Hypothalamus (tissue), 51 donors: Measurements from ENCODE around the gene FAM228A.
"Not testable (repeated sequence)": the region's sequence is repeated elsewhere in the genome, so short reads cannot be mapped to it uniquely, and the experiment has no call there.

ENCODE experiments used
- DNase-seq, 51 donors: peaks; one replicate each; lab custom pipeline; 2025; lab: John Stamatoyannopoulos, UW

Gene FAM228A

DNA sequence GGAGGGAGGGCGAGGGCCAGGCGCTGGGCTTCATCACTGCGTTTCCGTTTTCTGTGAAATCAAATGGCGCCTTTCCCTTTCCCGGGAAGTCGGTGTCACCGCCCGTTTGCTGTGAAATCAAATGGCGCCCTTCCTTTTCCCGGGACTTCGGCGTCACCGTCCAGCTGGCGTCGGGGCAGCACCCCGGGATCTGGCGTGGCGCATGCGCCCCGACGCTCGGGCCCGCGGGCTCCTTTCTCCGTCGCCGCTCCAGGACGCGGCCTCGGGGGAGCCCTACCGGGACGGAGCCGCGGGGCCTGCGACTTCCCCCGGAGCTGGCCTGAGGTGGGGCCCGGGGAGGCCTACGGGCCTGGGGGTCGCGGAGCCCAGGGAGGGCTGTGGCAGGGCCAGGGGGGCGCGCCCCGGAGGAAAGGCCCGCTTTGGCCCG is at the start of gene FAM228A:
Gene FAM228A (plus strand): TSS at position 203 of the 427 bp plus-strand sequence. CDS start 428 bp downstream, outside the sequence.
- no peak for DNase-seq

DNA sequence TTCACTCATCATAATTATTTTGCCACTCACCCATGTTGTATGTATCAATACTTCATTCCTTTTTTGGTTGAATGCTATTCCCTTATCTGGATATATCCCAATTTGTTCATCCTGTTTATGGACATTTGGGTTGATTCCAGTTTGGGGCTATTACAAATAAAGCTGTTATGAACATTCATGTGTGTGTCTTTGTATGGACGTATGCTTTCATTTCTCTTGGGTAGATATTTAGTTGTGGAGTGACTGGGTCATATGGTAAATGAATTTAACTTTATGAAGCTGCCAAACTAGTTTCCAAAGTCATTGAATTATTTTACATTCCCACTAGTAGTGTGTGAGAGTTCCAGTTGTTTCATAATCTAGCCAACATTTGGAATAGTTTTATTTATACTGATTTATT is 48.9 kb upstream of the FAM228A start:
- no peak for DNase-seq

DNA sequence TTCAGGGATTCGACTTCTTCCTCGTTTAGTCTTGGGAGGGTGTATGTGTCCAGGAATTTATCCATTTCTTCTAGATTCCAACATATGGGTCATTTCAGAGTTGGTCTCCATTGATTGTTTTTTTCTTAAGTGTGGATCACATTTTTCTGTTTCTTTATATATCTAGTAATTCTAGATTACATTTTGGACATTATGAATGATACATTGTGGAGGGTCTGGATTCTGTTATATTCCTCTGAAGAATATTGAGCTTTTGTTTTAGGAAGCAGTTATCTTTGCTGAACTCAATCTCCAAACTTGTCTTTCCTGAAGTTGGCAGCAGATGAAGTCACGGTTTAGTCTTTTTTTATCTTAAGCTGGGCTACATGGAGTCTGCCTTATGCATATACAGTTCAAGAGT is 42.3 kb upstream of the FAM228A start:
- DNase-seq: no peak

DNA sequence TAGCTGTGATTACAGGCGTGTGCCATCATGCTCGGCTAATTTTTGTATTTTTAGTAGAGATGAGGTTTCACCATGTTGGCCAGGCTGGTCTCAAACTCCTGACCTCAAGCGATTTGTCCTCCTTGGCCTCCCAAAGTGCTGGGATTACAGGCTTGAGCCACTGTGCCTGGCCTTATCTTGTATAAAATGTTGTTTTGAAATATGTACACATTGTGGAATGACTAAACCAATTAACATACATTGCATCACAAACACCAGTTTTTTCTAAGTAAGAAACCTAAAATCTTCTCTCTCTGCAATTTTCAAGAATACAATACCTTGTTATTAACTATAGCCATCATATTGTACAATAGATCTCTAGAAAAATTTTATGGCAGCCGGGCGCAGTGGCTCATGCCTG is 34.5 kb upstream of the FAM228A start:
- DNase-seq: not testable (repeated sequence)

DNA sequence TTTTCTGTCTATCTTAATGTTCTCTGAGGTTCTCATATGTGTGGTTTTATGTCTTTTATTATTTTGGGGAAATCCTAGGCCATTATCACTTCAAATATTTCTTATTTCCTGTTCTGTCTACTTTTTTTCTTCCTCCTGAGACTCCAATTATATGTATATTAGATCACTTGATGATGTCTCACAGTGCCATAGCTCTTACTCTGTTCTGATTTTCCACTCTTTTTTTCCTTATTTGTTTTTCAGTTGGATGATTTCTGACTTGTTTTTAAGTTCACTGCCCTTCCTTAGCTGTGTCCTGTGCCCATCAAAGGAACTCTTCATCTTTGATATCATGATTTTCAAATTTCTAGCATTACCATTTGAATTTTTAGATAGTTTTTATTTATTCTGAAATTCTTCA is 27.5 kb upstream of the FAM228A start:
- DNase-seq: no peak

DNA sequence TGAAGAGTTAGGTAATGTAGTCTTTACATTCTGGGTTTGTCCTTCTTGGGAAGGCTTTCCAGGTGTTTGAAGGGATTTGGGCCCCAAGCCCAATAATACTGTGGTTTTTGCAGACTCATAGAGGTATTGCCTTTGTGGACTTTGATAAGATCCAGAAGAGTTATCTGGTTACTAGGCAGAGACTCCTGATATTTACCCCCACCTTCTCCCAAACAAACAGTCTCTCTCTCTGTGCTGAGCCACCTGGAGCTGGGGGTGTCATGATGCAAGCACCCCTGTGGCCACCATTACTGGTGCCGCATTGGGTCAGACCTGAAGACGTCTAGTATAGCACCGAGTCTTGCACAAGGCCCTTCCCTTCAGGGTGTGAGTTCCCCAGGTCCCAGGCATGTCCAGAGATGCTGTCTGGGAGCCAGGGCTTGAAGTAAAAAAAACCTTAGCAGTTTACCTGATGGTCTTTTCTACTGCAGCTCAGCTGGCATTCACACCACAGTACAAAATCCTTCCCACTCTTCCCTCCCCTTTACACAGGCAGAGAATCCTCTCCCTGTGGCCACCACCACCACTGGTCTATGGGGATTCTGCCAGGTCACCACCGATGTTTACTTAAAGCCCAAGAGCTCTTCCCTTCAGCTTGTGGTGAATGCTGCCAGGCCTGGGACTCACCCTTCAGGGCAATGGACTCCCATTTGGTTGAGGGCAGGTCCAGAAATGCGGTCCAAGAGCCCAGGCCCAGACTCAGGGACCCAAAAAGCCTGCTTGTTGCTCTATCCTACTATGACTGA is 22.2 kb upstream of the FAM228A start:
- no peak for DNase-seq

DNA sequence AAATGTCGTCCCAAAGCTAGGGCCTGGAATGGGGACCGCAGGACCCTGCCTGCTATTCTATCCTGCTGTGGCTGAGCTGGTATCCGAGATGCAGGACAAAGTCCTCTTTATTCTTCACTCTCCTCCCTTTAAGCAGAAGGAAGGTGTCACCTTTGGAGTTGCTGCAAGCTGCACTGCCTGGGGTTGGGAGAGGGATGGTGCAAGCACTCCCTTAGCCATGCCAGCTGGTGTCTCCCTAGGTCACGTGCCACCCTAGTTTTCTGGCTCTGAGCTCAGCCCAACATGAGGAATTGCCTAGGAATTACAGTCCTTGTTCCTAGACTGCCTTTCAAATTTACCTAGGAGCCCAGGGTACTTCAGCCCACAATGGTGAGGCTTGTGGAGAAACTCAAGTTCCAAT is 21.4 kb upstream of the FAM228A start:
- peak in 1 of 51 donors; percentile 3 for DNase-seq

DNA sequence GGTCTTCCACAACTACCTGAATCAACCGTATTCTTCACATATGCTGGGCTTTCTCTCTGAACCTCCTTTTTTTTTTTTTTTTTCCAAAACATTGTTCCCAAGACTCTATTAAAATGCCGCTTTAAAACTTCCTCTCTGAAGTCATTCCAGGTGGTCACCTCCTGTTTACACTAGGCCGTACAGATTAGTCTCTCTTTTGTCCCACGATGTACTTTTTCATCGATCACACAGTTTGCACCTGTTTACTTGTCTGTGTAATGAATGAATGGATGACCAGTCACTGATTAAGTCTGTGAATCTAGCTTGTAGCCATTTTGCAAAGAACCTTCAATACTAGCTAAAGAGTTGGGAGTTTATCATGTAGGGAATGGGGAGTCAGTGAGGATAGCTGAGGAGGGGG is 16.7 kb upstream of the FAM228A start:
- DNase-seq: no peak

DNA sequence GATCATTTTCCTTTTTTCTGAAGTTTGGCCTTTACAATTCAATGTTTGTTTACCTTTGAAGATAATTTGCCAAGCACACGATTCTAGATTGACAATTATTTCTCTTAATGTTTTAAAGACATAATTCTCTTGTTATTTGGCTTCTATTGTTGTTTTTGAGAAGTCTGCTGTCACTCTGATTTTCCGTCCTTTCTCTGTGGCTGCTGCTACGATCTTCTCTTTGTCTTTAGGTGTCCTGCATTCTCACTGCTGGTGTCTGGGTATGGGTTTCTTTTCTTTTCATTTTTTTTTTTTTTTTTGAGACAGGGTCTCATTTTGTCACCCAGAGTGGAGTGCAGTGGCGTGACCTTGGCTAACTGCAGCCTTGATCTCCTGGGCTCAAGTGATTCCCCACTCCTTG is 15.1 kb upstream of the FAM228A start:
- no peak for DNase-seq

DNA sequence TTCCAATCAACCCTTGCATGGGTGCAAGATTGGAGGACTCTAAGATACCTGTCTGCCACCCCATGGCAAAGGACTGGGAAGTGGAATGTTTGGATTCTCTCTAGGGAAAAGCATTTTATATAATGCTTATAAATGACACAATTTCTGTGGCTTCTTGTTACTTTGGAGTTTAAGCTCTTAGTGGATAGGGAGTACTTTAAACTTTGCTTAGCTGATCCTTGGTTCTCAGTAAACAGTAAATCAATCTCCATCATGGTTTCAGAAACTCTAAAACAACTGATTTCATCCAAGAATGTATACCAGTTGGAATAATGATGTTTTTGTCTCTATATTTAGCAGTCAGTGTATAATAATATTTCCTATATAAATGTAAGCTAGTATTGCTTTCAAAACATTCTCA is 14.1 kb upstream of the FAM228A start:
- DNase-seq: no peak

DNA sequence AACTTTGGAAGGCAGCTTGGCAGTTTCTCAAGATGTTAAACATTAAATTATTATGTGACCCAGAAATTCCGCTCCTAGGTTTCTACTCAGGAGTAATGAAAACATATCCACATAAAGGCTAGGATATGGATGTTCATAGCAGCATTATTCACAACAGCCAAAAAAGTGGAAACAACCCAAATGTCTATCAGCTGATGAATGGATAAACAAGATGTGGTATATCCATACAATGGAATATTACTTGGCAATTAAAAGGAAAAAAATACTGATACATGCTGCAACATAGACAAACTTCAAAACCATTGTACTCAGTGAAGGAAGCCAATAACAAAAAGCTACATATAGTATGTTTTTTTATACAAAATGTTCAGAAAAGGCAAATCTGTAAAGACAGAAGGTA is 12.4 kb upstream of the FAM228A start:
- no peak for DNase-seq

DNA sequence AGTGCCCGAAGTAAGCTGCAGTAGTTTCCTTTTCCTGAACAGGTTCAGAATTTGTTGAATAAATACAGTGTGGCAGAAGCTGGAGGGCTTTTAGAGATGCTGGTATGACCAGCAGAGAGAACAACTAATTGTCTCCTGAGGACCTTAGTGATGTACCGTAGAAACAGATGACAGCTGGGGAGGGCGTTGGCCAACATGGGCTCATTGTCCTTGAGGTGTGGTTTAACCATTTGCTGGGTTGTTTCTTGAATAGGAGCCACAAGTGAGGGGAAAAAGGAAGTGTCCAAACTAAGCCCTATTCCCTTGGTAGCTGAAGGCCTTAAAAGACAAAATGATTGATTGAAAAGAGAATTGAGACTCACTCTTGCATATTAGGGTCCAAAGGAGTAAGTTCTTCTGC is 11.7 kb upstream of the FAM228A start:
- DNase-seq: no peak

DNA sequence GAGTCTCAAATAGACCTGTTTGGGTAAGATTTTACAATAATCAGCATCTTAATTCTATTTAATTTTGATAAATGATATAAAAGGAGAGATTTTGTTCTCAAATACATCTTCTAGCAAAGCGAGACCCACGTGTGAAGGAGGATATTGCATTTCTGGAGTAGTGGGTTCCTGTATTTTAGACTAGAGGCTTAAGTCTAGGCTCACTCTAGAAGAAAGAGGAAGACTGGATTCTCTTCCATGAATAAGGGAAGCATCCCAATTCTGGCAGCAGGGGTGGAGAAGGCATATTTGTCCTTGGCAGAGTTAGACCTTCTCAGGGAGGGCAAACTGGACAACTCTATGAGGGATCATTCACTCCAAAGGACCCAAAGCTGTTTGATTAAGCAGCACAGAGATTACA is 11.3 kb upstream of the FAM228A start:
- no peak for DNase-seq

DNA sequence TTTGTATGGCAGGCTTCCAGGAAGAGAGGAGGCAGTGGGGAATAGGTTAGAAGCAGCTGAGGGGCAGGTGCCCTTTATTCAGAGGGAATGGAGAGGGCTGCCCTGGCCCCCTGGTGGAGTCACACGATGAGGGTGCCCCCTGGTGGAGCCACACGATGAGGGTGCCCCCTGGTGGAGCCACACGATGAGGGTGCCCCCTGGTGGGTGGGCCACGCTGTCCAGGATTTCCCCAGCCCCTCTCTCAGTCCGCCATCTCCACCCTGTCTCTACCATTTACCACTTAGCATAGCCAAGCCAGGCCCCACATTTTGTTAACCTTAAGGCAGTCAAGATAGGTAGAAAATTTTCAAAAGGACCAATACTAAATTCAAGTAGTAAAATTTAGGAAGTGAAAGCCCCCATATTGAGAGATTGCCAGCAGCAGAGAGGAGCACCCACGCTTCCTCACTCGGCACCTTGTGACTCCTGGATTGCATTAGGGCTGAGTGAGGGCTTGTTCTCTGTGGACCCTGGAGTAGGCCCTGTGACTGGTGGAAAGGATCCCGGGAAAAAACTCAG is 10.4 kb upstream of the FAM228A start:
- no peak for DNase-seq

DNA sequence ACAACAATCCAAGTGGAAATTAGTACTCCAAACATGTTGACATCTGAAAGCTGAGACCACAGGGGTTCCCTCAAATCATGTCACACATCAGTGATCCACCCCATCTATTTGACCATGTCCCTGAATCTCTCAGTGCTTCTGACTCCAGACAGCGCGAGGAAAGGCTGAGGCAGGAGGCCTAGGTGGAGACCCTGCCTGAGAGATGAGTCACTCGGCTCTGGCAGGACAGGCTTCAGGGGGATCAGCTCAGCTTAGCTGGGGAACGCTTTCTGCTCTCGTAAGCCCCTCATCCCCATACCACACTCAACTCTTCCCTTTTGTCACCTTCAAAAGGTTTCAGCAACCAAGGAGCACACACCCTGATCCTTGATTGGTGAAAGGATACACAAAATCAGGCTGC is 5.8 kb upstream of the FAM228A start:
- DNase-seq: no peak

DNA sequence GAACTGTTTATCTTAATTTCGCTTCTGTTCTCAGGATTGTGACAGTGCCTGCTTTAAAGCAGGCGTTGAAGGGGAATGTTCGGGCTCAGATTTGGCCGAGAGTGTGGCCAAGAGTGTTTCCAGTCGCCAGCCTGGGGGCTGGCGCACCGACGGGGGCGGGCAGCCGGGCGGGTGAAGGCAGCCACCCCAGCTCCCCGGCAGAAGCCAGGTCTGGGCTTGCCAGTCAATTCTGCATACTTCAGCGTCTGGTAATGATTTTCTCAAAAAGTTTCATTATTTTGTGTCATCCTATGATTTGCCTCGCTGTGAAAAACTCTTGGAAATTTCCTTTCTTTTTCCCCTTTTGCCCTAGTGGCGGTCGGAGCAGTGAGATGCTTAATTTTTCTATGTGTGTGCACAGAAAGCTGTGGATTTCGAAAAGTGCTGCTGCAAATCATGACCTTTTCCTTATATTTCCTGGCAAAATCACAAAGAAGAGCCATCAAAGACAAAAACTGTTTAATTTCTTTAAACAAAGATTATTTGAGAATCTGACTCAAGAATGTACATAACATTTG is 856 bp downstream of the FAM228A start:
- no peak for DNase-seq

DNA sequence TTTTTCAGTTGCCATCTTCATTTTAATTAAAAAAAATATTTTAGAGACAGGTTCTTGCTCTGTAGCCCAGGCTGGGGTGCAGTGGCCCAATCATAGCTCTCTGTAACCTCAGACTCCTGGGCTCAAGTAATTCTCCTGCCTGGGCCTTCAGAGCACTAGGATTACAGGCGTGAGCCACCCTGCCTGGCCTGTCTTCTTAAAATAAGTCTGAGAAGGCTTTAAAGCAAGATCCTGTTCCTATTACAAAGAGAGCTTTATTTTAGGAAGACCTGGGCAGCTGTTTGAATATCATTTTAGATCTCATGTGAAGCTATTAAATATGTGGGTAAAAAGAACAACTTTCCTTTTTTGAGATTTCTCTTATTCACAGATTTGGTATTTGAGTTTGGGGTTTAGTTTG is 1.5 kb downstream of the FAM228A start:
- no peak for DNase-seq

DNA sequence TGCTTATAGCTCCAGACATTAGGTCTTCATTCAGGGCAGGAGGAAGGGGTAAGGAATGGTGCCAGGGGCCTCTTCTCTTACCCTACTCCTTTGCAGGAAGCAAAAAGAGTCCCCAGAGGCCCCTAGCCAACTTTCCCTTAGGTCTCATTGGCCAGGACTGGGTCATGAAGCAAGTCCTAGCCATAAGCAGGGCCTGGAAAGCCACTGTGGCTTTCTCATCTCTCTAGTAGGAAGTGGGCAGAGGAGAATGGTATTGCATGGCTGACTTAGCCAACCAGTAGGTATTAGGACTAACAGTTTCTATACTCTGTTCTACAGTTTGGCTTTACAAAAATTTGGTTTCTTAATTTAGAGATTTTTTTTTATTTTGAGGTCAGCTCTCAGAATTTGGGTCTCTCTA is 4.8 kb downstream of the FAM228A start:
- no peak for DNase-seq

DNA sequence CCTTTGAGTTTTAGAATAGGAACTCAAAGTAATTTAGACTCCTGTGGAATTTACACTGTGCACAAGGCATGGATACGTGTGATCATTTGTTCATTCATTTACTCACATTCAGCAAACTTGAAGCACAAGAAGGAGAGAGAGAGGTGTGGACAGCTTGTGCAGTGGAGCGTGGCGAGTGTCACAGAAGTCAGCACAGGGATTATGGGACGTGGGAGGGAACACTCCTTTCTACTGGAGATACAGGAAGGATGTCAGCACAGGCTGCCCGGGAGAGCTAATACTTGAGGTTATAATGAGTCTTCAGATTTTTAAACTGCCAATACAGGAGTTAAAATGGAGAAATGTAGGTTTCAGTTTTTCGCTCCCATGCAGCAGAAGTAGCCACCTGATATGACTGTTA is 7.0 kb downstream of the FAM228A start:
- no peak for DNase-seq

DNA sequence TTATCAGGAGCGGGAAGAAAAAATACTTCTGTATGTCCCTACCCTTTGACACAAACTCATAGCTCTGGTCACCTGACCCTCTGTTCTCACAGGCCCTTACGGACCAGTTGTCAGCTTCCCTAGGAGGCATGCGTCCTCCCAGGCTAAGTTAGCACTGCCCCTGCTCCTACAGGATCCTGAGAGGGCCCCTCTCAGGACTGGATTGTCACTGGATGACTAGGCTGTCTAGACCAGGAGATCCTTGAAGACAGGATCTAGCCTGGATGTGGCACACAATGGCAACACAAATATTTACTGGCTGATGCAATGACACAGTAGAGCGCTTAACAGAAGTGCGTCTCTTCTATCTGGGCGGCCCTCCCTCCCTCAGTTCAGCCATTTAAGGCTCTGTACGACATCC is 7.7 kb downstream of the FAM228A start:
- no peak for DNase-seq

DNA sequence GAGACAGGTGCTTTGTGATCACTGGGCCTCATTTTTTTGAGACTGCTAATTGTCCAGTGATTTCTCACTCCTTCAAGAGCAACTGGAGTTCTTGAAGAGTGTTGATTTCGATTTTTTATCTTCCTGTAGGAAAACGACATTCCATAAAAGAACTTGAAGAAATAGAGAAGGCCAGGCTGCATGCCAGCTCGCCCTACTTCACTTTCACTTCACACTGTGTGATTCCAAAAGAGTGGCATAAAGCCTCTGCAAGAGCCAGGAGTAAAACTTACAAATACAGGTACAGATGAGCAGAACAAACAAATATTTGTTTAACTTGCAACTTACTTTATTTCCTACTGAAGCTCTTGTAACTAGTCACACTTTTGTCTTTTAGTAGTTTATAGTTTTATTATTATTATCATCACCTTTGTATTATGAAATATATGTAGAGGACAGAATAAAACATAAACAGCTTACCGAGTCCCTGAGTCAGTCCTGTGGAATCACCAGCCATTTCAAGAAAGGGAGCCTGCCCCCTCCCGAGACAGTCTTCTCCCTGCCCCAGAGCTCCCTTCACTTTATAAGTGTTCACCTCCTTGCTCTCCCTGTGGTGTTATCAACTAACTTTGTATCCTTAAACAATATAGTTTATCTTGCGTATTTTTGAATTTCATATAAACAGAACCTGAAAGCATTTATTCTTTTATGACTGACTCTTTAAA is 8.7 kb downstream of the FAM228A start:
- DNase-seq: no peak

DNA sequence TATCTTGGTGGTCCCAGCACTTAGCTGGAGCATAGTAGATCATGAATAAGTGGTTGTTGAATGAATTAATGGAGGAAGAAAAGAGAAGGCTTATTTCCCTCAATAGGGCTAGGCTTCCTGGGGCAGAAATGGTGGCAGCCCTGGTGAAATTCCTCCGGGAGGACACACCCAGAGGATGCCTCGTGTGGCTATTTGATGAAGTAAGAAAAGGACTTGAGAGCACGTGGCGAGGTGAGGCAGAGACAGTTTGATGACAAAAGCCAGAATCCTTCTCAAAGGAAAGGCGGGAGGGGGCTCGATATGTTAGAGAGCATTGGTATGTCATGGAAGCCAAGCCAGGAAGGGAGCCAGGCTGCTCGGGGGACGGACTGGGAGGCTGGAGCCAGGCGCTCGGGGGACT is 14.7 kb downstream of the FAM228A start:
- no peak for DNase-seq
